Measurements from ENCODE around the gene DOCK4.

Gene DOCK4

DNA sequence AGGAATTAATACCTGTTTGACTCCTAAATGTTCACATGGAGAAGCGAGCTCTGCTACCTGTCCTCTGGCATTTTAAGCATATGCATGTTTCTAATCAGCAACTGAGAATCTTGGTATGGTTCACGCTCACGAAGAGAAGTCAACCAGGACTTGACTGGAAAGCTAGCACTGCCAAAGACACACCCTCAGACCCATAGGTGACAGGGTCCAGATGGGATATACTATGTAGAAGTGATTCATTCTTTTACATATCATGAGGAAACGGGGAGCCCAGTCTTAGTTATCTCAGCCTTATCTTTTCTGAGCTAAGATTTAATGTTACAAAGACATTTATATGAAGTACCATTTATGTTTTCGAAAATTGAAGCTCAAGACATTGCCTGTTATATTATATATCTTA lies 313.0 kb downstream of the DOCK4 start:
- no peak for DNase-seq (ENCODE audit: low read depth)

DNA sequence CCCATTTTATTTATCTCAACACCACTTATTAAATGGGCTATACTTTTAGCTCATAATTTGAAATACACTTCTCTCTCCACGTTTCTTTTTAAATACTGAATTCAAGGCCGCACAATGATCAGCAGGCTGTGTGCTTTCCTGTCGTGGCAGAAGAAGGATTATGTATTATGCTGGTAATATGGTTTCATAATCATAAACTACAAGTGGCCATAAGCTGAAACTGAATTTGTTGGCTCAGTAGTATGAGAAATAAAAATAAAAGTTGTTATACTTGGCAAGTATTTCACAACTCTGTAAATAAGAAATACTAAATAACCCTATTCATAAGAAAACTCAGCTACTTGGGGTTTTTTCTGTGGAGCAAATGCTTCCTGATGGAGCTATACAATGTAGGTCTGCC lies 313.6 kb downstream of the DOCK4 start:
- no peak for DNase-seq (ENCODE audit: low read depth)

DNA sequence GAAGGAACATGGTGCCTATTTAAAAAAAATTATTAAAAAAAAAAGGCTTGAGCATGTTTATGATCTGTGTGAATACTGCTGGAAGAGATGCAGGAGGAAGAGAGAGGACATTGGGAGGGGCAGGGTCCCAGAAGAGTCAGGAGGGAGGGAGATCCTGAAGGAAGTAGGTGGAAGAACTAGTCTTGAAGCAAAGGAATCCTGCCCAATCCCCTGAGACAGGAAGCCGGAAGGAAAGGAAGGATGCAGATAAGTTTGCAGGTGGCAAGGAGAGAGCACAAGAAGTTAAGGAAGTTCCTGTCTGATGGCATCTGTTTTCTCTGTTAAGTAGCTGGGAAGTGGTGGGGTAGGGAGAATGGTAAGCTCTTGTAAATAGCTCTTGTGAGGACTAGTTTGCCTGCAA lies 318.5 kb downstream of the DOCK4 start:
- DNase-seq (ENCODE audit: low read depth), result no peak

DNA sequence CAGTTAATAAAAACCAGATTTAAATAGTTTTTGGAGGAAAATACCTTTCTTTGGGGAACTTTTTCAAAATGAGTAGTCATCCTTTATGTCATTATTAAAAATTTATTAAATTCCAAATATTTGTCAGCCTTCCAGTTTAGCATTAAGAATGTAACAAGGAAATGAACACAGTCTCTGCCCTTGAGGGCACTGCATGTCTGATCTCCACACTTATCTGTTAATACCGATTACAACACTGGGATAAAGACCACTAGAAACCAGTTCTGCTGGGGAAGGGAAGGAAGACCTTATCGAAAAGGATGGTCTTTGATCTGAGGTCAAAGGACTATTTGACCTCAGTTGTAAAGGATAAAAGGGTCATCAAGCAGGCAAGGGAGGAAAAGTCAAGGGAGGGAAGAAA lies 320.0 kb downstream of the DOCK4 start:
- no peak for DNase-seq (ENCODE audit: low read depth)

DNA sequence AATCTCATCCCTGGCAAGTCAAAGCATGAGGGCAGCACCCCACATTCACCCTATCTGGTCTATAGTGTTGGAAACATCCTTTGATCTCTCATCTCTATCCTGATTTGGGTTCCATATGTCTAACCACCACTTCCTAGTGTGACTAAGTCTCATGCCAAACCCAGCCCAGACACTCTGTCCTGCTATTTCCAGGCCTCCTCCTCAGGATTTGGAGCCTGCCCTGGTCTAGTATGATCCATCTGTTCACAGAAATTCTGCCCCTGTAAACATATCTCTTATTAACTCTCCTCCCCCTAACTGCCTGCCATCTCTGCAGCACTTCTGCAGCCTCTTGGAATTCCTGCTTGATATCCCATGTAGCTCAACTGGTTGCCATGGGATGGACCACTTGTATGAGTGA lies 323.0 kb downstream of the DOCK4 start:
- no peak for DNase-seq (ENCODE audit: low read depth)

DNA sequence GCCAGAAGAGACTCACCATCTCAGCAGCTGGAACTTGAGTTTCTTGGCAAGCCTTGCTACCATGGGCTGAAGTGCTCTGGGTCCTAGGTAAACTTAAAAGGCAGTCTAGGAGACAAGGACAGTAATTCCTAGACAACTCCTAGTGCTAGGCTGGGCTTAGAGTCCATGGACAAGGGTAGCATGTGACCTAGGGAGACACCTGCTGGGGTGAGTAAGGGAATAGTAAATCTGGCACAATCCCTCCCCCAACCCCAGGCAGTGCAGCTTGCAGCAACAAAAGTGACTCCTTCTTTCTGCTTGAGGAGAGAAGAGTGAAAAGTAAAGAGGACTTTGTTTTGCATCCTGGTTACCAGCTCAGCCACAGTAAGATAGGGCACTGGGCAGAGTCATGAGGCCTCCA lies 327.4 kb downstream of the DOCK4 start:
- no peak for DNase-seq (ENCODE audit: low read depth)

DNA sequence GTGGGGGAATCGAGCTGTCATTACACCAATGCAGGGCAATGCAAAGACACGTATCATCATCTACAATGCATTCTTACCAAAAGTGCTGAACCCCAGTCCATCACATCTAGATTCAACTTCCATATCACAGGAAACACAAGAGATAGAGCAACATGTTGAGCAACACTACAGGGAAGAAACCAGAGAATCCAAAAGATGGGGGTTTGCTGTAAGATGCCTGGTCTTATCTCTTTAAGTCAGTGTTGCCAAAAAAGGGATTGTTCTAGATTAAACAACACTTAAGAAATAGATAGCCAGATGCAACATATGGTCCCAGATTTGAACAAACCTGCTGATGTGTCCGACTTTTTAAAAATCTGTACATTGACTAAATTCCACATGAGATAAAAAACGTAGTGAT lies 328.3 kb downstream of the DOCK4 start:
- DNase-seq (ENCODE audit: low read depth), result no peak

DNA sequence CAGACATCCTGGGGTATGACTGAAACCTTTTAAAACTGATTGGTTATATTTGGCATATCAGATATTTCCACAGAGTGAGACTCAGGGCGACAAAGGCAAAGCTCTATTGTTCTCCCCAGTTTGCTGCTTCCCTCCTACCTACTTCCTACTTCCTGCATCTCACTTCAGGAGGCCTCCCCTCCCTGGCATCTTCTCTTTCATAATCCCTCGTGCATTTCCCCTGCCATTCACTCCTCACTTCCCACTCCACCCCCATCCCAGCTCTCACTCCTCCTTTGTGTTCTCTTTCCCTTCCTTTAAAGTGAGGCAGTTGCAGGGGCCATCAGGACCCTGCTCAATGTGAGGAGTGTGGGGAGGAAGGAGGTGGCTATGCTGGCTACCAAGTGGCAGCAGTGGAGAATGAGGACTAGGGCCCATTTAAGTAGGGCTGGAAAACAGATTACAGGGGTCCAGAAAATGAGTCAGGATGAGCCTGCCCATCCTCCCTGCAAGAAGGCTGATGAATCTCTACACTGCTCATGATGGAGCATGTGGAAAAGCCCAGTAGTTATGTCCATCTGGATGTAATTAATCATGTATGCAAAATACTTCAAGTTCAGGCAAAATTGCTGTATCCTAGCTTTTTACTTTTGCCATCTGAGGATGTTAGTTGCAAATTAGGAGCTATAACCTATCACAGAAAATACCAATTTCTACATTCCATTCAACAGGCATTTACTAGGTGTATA lies 332.1 kb downstream of the DOCK4 start:
- no peak for DNase-seq (ENCODE audit: low read depth)

DNA sequence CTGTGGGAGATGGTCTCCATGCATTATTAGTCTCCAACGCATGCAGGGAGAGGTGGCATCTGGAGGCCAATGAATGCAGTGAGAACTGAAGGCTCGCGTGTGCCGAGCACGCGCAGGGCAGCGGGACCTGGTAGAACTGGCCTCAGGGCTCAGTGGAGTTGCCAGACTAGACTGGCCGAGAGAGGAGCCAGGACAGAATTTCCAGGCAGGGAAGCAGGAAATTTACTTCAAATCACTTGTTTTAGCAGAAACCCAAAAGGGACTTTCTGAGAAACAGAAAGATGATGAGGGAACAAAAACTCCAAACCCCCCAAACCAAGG lies 332.9 kb downstream of the DOCK4 start:
- DNase-seq (ENCODE audit: low read depth), result no peak

DNA sequence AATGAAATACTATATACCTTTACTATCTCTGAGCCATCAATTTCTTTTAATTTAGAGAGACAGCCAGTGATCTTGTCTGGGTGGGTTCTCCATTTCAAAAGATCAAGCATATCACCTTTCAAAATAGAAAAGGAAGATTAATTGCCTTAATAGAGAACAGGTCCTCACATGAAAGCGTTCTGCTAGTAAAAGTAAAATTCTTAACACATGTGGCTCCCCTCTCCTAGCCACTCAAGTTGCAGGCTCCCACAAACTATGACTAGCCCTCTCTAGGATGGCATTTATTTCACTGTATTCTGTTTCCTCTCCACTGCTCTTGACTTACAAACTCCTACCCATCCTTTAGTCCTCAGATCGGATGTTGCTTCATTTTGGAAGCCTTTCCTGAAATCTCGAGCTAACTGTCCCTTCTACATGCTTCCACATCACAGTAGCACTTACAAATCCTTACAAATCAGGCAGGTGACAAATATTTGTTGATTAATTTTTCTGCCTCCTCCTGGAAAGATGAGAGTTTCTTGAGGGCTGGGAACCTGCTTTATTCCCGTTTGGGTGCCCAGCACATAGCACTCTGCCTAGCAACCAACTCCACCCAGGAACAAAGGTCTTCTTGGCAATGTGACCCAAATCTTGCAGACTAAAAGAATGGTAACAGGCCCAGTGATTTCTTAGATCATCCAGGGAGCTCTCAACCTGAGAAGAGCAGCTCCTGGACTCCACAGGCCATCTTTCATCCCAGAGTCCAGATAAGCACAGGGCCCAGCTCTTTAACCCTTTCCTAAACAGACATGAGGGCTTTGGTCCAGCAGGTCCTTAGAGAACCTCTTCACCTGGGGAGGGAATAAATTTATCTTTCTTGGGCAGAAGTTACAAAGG lies 333.5 kb downstream of the DOCK4 start:
- no peak for DNase-seq (ENCODE audit: low read depth)

DNA sequence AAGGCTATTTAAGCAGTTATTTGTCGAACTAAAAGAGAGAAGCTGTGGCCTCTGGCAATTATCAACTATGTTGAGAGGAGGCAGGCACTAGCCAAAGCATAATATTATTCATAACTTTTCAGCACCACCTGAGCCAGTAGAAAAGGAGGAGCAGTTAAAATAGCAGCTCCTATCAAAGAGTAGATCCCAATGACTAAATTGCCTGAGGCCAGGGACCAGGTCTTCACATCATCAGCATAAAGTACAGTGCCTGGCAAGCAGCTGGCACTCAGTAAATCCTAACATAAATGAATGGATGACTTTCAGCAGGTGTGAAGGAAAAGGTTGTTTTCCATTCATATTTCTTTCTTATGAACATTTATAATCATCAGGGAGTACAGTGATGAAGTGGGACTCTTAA lies 334.9 kb downstream of the DOCK4 start:
- DNase-seq (ENCODE audit: low read depth), result no peak

DNA sequence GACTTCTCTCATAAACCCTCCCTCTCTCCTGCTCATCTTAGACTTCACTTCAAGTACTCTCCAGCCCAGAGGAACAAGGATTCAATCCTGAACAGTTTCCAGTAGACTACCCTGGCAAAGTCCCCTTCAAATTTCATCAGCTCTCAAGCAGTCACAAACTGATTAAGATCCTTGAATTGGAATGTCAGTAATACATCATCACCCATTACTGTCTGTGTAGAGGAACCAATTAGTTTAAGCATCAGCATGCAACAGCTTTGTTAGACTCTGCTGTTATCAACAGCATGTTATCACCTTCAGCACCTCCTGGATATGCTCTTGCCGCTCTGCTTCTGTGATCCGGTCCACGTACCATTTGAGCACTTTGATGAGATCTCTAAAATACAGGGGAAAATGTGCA lies 336.9 kb downstream of the DOCK4 start:
- DNase-seq (ENCODE audit: low read depth), result no peak

DNA sequence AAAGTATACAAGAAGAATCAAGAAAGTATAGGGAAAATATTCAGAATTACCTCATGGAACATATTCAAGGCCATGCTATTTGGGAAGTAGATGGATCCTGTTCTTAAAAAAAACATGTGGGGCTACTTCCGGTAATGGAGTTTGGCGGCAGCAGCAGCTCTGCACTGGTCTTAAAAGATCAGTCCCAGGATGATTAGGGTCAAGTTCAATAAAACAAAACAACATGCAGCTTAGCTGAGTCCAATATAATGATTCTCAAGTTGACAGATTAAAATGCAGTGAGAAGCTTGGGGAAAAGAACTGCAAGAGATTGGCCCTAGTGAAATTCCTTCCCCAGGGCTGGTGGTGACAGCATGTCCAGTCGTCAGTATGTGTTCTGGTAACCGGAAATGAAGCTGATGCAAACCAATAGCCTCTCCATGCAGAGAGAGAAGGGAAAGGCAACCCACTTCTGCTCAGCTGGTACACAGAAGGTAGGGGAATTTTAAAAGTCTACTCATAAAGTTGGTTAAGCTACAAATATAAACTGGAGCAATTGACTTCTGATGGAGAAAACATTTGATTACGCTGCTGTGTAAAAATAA lies 338.8 kb downstream of the DOCK4 start:
- no peak for DNase-seq (ENCODE audit: low read depth)

DNA sequence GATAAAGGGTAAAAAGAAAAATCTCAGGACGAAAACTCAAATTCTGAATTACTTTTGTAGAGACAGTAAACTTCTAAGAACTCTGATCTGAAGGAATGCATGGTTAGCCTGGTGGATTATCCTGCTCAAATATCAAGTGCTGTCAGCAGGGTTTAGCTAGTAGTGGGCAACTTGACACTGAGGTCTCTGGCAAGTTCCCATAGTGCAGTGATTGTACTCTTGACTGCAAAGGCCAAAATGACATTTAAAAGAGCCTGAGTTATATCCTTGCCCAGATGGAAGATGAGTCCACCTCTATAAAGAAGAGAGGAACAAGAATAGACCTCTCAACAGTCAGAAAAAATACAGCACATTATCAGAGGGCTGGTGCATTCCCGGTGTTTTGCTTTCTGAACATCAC lies 339.4 kb downstream of the DOCK4 start:
- no peak for DNase-seq (ENCODE audit: low read depth)

DNA sequence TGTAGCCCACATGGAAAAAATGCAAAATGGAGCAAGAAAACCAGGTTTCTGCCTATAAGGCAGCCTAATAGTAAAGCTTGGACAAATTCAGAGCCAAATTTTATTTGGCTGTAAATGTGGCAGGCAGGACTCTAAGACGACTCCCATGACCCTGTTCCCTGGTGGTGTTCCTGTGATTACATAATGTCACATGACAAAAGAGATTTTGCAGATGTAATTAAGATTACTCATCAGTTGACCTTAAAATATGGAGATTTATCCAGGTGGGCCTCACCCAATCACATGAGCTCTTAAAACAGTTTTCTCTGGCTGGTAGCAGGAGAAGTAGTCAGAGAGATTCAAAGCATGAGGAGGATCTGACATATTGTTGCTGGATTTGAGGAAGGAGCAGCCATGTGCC lies 340.8 kb downstream of the DOCK4 start:
- DNase-seq (ENCODE audit: low read depth), result no peak

DNA sequence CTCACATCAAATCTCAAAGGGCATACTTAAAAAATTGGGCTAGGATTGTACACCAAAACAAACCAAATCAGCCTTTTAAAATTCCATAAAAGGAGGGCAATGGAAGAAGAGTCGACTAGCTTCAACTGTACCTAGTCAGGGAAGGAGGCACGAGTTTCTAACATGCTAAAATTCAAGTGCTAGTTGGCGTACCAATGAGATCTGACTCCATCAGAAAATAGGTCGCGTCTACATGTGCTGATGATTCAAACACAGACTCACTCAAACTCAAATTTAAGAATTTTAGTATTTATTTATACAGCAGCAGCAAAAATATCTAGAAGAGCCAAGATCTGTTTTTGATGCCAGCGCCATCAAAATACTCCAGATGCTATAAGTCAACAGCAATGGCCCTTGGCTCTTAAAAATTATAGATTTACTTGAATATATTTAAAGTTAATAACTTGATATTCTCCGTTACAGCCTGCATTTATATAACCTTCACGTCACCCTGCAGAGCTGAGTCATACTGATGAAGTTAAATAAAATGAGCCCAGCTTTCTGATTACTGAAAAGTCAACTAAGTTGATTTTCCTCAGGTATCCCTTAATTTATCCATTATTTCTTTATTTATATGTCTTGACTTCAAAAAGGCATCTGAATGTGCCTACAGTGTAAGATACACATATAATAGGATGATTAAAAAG lies 341.8 kb downstream of the DOCK4 start:
- no peak for DNase-seq (ENCODE audit: low read depth)

DNA sequence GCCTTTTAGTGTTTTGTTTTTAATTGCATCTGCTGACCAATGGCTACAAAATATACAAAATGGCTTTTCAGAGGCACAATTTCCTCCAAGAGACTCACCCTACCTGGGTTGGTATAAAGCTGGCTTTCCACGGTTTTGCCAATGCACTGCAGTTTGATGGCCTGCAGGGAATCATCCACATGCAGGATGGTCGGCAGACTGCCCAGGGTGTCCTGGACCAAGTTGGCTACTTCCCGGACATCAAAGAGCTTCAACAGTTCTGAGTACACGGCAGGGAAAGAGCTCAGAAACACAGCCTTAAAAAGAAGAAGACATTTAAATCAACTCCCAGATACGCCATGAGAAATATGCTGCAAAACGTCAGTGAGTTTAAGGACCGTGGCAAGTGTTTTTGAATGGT lies 342.9 kb downstream of the DOCK4 start:
- DNase-seq (ENCODE audit: low read depth), result no peak

DNA sequence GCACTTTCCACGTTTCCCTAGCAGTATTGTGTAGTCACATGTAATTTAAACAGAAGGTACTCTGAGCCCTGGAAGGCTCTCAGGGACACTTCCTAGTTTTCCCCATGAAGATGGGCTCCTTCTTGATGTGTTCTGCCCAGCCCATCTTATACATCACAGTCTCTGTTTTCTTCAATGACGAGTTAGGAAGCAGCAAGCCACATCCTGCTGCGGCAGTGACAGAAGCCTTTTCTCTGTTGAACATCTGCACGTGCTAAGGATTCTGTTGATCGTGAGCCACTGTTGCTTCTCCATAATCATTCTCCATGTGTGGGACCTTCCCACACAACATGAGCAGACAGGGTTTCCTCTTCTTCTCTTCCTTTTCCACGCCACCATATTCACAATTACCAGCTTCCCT lies 346.0 kb downstream of the DOCK4 start:
- no peak for DNase-seq (ENCODE audit: low read depth)

DNA sequence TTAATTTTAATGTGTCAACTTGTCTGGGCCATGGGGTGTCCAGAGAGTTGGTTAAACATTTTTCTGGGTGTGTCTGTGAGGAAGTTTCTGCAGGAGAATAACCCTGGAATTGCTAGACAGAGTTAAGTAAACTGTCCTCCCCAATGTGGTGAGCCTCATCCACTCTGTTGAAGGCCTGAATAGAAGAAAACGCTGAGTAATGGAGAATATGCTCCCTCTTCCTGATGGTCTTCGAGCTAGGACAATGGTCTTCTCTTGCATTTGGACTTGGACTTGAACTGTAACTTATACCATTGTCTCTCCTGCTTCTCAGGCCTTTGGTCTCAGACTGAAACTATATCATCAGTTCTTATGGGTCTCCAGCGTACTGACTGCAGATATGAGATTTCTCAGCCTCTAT lies 347.9 kb downstream of the DOCK4 start:
- no peak for DNase-seq (ENCODE audit: low read depth)

DNA sequence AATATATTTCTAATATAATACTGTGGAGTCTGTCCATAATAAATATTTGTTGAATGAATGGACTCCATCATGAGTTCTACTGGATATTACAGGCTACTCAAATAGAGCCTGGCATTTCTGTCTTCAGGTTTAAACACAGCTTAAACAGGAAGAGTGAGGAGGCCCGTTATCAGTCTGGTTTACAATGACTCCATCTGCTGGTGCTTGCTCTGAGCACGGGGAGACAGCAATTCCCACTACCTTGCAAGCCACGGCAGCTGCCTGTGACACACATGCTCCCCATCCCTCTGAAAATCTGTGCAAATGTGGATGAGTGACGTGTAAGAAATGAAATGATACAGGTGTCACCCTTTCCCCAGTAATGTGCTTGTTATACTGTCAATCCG lies 350.4 kb downstream of the DOCK4 start:
- no peak for DNase-seq (ENCODE audit: low read depth)

DNA sequence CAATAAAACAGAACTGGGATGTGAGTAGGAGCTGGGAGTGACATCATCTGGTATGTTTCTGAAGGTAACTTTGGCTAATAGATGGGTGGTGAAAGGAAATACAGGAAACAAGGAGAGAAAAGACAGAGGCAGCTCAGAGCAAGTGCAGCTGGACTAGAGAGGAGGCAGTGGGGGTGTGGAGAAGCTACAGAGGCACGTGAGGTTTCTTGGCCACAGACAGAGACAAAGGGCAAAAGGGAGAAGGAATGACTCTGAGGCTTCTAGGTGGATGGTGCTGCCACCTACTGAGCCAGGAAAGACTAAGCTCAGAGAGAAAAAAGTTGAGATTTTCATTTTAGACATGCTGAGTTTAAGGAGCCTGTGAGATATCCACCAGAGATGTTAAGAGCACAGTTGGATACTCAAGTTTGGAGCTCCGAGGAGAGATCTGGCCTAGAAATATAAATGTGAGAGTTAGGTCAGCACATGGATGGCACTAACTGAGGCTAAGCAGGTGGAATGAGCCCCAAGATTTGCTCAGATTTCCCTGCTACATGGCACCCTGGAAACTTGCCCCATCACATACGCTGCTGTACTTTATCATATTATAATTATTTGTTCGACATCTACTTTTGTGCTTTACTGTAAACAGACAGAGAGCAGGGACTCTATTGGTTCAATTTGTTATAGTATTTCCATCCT lies 350.9 kb downstream of the DOCK4 start:
- DNase-seq (ENCODE audit: low read depth), result no peak
